SU-DHL-6 (cell line): ENCODE data around the gene YARS2.
A peak's percentile ranks its signal among the peaks of the same experiment; 100 is the strongest.

ENCODE experiments used
- H2AFZ ChIP-seq: fragments of 200-600 bp; sonication (generic); 2 replicates; pipeline ENCODE4 v1.6.1; 2014; ENCODE audit warnings: low read depth, mild to moderate bottlenecking, moderate library complexity, mixed read lengths, antibody characterized with exemption, low read length; ENCODE audit not compliant: severe bottlenecking
- H3F3A ChIP-seq: fragments of 200-600 bp; shearing (Covaris generic); 2 replicates; pipeline ENCODE4 v1.6.0; 2016; ENCODE audit warnings: antibody characterized with exemption, mild to moderate bottlenecking; ENCODE audit not compliant: insufficient read depth
- H3K27ac ChIP-seq: fragments of 200-600 bp; sonication (generic); 2 replicates; pipeline ENCODE4 v1.5.1; 2016; ENCODE audit warnings: low read depth, mild to moderate bottlenecking, low read length, moderate library complexity, mixed read lengths
- H3K27me3 ChIP-seq: fragments of 200-600 bp; sonication (generic), shearing (Covaris generic); 2 replicates; pipeline ENCODE4 v1.6.0; 2014; ENCODE audit warnings: mild to moderate bottlenecking, low read length
- H3K36me3 ChIP-seq: fragments of 200-600 bp; sonication (generic); 2 replicates; pipeline ENCODE4 v1.6.1; 2014; ENCODE audit warnings: mild to moderate bottlenecking, low read length, mixed read lengths
- H3K4me2 ChIP-seq: fragments of 300-600, 200-600 bp; shearing (Covaris generic), sonication (generic); 2 replicates; pipeline ENCODE4 v1.6.0; 2014; ENCODE audit warnings: low read length, low read depth, mild to moderate bottlenecking; ENCODE audit not compliant: poor library complexity, severe bottlenecking
- H3K4me3 ChIP-seq: fragments of 200-600 bp; sonication (generic); 2 replicates; pipeline ENCODE4 v1.5.1; 2014; ENCODE audit warnings: antibody characterized with exemption, low read length, mild to moderate bottlenecking, mixed read lengths; ENCODE audit not compliant: insufficient read depth, poor library complexity, severe bottlenecking
- H3K79me2 ChIP-seq: fragments of 200-600 bp; sonication (generic); 2 replicates; pipeline ENCODE4 v1.6.1; 2014; ENCODE audit warnings: mild to moderate bottlenecking, low read length, moderate library complexity; ENCODE audit not compliant: insufficient read depth
- H3K9ac ChIP-seq: fragments of 200-600 bp; sonication (generic); 2 replicates; pipeline ENCODE4 v1.7.0; 2014; ENCODE audit warnings: mild to moderate bottlenecking, low read length
- H3K9me2 ChIP-seq: fragments of 200-600 bp; sonication (generic); replicated peaks from 2 replicates; pipeline ENCODE4 v1.6.1; 2014; ENCODE audit warnings: low read length; ENCODE audit not compliant: insufficient read depth
- H3K9me3 ChIP-seq: fragments of 200-600 bp; sonication (generic); 2 replicates; pipeline ENCODE4 v1.6.1; 2014; ENCODE audit warnings: low read length, mixed read lengths; ENCODE audit not compliant: insufficient read depth
- H4K20me1 ChIP-seq: fragments of 200-600 bp; sonication (generic); 2 replicates; pipeline ENCODE4 v1.6.1; 2014; ENCODE audit warnings: low read depth, mild to moderate bottlenecking, antibody characterized with exemption, low read length, moderate library complexity, mixed read lengths
- CTCF ChIP-seq: fragments of 200-600 bp; sonication (generic); IDR thresholded peaks from one replicate; pipeline ENCODE4 v1.5.1; 2017; ENCODE audit warnings: antibody characterized with exemption, mild to moderate bottlenecking, low read length, moderate library complexity; ENCODE audit not compliant: insufficient read depth, poor library complexity, severe bottlenecking
- EZH2phosphoT487 ChIP-seq: fragments of 200-600 bp; sonication (generic), shearing (Covaris generic); conservative IDR thresholded peaks from 2 replicates; pipeline ENCODE4 v1.6.1; 2018; ENCODE audit warnings: mild to moderate bottlenecking, antibody characterized with exemption, low read length, moderate library complexity, mixed read lengths

YARS2 gene

GRCh38 chr12:32755654-32756475, at the start of gene YARS2:
Gene YARS2, minus strand, starts transcription at chr12:32755897. Its CDS starts 23 bp downstream, at chr12:32755874.
- Histone ChIP-seq H3K27ac (peak within 1 kb of the TSS; percentile 74), H3K9me2 (no peaks in the 10 kb centered on the region), H2AFZ (peak within 1 kb of the TSS; percentile 90), H3K4me3 (peak within 1 kb of the TSS; percentile 88), H3K27me3 (no peaks in the 10 kb centered on the region), H3F3A (no peaks in the 10 kb centered on the region), H3K4me2 (peak within 1 kb of the TSS; percentile 91), H3K9ac (peak within 1 kb of the TSS; percentile 82), H3K79me2 (peaks cover 26% of the 10 kb centered on the region), H4K20me1 (no peaks in the 10 kb centered on the region), H3K36me3 (peaks cover 5% of the 10 kb centered on the region; the same call in 1 of the 2 replicates), H3K9me3 (no peaks in the 10 kb centered on the region)
- no peak for TF ChIP-seq EZH2phosphoT487
- TF ChIP-seq CTCF = peak; percentile 82

GRCh38 chr12:32804301-32804700, 48.6 kb upstream of the YARS2 start:
- Histone ChIP-seq H3K79me2 (no peaks in the 10 kb centered on the region), H3K9me2 (no peaks in the 10 kb centered on the region), H3K4me2 (no peak overlapping the region), H3K36me3 (no peaks in the 10 kb centered on the region), H3K4me3 (no peak overlapping the region), H3K9ac (no peak overlapping the region), H3K9me3 (0 out of 2 replicates have a peak, but pooled peaks cover 3% of the 10 kb centered on the region), H3K27me3 (no peaks in the 10 kb centered on the region), H3F3A (no peaks in the 10 kb centered on the region), H4K20me1 (no peaks in the 10 kb centered on the region), H3K27ac (no peak overlapping the region), H2AFZ (no peak overlapping the region)
- TF ChIP-seq CTCF = no peak
- TF ChIP-seq EZH2phosphoT487 = no peak

GRCh38 chr12:32801269-32801980, 45.7 kb upstream of the YARS2 start:
- no peak overlapping the region for H3K4me3 ChIP-seq
- no peaks in the 10 kb centered on the region for H4K20me1 ChIP-seq
- H3K9ac ChIP-seq = no peak overlapping the region
- H3K79me2 ChIP-seq = no peaks in the 10 kb centered on the region
- no peak overlapping the region for H3K4me2 ChIP-seq
- H3K9me3 ChIP-seq = 0 out of 2 replicates have a peak, but pooled peaks cover 3% of the 10 kb centered on the region
- H3F3A ChIP-seq = no peaks in the 10 kb centered on the region
- no peaks in the 10 kb centered on the region for H3K27me3 ChIP-seq
- no peaks in the 10 kb centered on the region for H3K9me2 ChIP-seq
- TF ChIP-seq CTCF = no peak
- H3K36me3 ChIP-seq = no peaks in the 10 kb centered on the region
- no peak overlapping the region for H3K27ac ChIP-seq
- no peak overlapping the region for H2AFZ ChIP-seq
